GM04503 (cell line): Measurements from ENCODE around the gene WDR27.
"Not testable (repeated sequence)": the region's sequence is repeated elsewhere in the genome, so short reads cannot be mapped to it uniquely, and the experiment has no call there.

Source experiments
- DNase-seq: peaks from one replicate; pipeline ENCODE4 v3.0.0-alpha.2; 2012; ENCODE audit warnings: low read depth

WDR27 gene

GRCh38 chr6:169639653-169640278 is 62.1 kb downstream of the WDR27 start:
- no peak for DNase-seq

- DNase-seq: no peak
Measured at GRCh38 chr6:169638915-169639314, 62.9 kb downstream of the WDR27 start.

GRCh38 chr6:169638388-169638787 is 63.4 kb downstream of the WDR27 start:
- DNase-seq: no peak

GRCh38 chr6:169635345-169635744 is 66.5 kb downstream of the WDR27 start:
- no peak for DNase-seq

GRCh38 chr6:169632841-169633240 is 69.0 kb downstream of the WDR27 start:
- DNase-seq: no peak

- DNase-seq: no peak
Measured at GRCh38 chr6:169629256-169629655, 72.6 kb downstream of the WDR27 start.

- DNase-seq: no peak
Measured at GRCh38 chr6:169627736-169628607, 73.9 kb downstream of the WDR27 start.

- no peak for DNase-seq
Measured at GRCh38 chr6:169626649-169627048, 75.2 kb downstream of the WDR27 start.

- no peak for DNase-seq
Measured at GRCh38 chr6:169626169-169626568, 75.7 kb downstream of the WDR27 start.

GRCh38 chr6:169625376-169625775 is 76.5 kb downstream of the WDR27 start:
- no peak for DNase-seq

- DNase-seq: no peak
Measured at GRCh38 chr6:169624785-169625184, 77.0 kb downstream of the WDR27 start.

GRCh38 chr6:169623975-169624374 is 77.9 kb downstream of the WDR27 start:
- no peak for DNase-seq

- no peak for DNase-seq
Measured at GRCh38 chr6:169623343-169623742, 78.5 kb downstream of the WDR27 start.

GRCh38 chr6:169622618-169623017 is 79.2 kb downstream of the WDR27 start:
- DNase-seq: no peak

GRCh38 chr6:169621311-169621710 is 80.5 kb downstream of the WDR27 start:
- no peak for DNase-seq

- DNase-seq: no peak
Measured at GRCh38 chr6:169620171-169621130, 81.4 kb downstream of the WDR27 start.

GRCh38 chr6:169619650-169620049 is 82.2 kb downstream of the WDR27 start:
- DNase-seq: no peak

GRCh38 chr6:169618526-169619490 is 83.0 kb downstream of the WDR27 start:
- peak; percentile 84 for DNase-seq

GRCh38 chr6:169617562-169617961 is 84.3 kb downstream of the WDR27 start:
- no peak for DNase-seq

- not testable (repeated sequence) for DNase-seq
Measured at GRCh38 chr6:169608609-169609008, 93.2 kb downstream of the WDR27 start.

GRCh38 chr6:169604076-169604475 is 97.8 kb downstream of the WDR27 start:
- DNase-seq: peak; percentile 17
